Measurements from ENCODE around the gene FOXO6.

Gene FOXO6

DNA sequence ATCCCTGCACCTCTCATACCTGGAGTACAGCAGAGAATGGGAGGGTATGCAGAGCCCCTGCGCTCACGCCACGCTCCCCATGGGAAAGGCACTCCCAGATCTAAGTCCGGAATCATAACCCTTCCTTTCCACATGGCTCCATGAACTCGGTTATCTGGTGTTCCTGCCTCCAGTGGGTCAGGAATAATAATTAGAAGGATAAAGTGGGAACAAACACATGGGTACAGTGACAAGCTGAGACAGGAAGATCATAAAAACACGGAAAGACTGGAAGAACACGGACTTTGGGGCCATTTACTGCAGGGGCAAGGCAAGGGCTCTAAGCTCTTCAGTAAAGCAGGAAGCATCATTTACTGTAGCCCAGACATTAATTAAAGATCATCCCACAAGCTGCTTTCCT, 48.6 kb downstream of the FOXO6 start:
- DNase-seq = no peak

DNA sequence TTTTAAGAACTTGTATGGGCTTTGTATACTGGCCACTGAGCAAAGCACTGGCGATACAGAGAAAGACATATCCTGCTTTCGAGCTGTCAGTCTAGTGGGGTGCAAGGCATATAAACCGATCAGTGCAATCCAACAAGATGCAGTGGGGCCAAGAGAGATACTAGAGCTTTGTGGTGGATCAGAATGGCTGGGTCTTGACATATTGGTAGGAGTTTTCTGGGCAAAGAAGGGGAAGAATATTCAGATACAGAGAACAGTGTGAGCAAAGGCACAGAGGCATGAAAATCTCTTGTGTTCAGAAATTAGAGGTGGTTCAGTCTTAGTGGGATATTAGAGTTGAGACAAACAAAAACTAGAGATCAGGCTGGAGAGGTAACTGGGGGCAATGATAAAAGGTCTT, 49.2 kb downstream of the FOXO6 start:
- DNase-seq = no peak

DNA sequence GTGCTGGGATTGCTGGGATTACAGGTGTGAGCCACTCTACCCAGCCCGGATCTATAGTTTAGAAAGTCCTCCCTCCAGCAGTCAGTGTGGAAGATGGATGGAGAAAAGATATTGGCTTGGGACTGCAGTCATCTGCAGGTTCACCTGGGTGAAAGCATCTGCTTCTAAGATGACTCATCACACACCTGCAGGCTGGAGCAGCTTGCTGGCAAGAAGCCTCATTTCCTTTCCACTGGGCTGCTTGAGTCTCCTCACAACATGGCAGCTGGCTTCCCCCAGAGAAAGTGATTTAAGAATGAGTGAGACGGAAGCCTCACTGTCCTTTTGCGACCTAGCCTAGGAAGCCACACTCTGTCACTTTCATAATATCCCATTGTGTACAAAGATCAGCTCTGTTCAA, 50.0 kb downstream of the FOXO6 start:
- DNase-seq = no peak

DNA sequence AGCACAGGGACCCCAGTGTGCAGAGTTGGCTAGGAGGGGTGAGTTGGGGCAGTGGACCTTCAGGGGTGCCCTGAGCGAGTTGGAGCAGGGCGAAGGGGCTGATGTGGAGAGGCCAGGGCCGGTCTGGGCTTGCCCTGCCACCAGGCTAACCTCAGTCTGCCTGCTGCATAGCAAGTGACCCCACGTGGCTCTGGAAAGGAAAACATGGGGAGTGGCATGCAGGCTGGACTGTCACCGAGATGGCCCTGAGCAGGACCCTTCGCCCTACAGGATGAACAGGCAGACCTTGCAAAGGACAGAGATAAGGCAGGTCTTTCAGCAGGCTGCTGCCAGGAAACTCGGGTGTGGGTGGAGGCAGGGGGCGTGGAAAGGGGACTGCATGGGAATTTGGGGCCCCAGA, 51.5 kb downstream of the FOXO6 start:
- no peak for DNase-seq

DNA sequence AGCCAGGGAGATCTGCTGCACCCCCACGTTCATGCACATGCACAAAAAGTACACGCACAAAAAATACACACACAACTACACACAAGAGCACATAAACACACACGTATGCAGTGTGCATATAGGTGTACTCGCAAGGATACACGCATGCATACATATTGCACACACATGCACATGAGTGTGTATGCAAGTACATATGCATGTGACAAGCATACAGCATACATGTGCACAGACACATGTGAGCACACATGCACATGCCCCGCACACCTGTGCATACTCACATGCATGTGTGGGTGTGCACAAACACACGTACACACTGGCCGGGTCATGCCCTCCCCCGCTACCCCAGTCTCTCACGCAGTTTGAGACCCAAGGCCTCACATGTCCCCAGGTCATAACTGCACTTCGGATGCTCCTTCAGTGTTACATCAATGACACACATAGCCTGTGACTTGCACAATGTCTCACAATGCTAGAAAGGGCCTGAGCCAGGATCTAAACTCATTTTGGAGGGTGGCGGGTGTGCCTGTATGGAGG, 52.6 kb downstream of the FOXO6 start:
- DNase-seq = no peak

DNA sequence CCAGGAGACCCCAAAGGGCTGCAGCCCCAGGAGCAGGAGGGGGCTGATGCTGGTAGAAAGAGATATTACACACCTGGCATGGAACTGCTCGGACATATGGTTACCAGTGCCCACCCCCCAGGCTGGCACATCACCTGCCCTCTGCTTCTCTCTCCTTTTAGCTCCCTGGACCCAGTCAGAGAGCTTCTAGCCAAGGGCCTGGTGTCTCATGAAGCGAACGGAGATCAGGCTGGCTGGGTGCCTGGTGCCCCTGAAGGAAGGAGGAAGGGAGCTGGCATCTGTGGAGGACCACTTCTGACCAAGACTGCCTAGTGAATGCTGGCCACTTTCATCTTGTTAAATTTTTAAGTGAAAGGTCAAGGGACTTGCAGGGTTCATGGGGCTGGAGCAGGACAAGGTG, 53.1 kb downstream of the FOXO6 start:
- peak in 2 of 14 donors; percentile 17 to 18 for DNase-seq

DNA sequence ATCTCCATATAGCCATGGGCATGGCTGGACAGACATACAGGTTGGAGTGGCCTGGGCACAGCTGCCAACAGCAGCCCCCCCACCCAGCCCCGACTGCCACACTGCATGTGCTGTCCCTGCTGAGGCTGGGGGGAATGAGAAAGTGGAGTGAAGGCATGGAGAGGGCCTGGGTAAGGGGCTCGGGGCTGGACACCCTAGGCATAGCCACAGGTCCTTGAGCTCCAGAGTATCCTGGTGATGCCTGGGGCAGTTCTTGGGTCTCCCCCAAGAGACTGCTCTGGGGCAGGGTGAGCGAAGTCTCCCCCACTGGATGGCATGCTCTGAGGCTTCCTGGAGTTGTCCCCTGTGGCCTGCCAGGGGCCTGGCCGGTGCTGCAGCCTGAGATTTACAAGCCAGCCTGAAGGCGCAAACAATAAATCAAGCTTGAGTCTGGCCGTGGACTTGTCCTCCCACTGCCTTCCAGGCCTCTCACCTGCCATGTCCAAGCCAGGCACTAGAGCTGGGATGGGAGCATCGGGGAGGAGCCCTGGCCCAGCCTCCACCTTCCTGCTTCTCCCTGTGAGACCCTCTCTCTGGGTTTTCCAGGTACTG, 53.6 kb downstream of the FOXO6 start:
- DNase-seq = no peak

DNA sequence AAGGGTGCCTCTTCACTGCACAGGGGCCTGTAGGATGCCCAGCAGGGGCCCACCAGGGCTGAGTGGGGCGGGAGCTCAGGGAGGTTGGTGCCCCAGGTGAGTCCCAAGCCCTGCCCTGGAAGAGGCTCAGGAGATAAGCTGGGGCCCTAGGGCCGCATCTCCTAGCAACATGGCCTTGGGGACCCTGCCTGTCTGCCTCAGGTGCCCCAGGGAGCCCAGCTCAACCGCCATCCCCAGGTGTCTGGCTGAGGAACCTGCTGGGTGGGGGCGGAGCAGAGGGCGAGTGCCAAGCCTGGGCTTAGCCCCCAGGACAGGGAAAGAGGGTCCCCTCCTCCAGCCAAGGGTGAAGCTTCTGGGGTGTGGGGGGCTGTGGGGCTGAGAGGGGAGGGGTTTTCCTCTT, 54.8 kb downstream of the FOXO6 start:
- DNase-seq = no peak

DNA sequence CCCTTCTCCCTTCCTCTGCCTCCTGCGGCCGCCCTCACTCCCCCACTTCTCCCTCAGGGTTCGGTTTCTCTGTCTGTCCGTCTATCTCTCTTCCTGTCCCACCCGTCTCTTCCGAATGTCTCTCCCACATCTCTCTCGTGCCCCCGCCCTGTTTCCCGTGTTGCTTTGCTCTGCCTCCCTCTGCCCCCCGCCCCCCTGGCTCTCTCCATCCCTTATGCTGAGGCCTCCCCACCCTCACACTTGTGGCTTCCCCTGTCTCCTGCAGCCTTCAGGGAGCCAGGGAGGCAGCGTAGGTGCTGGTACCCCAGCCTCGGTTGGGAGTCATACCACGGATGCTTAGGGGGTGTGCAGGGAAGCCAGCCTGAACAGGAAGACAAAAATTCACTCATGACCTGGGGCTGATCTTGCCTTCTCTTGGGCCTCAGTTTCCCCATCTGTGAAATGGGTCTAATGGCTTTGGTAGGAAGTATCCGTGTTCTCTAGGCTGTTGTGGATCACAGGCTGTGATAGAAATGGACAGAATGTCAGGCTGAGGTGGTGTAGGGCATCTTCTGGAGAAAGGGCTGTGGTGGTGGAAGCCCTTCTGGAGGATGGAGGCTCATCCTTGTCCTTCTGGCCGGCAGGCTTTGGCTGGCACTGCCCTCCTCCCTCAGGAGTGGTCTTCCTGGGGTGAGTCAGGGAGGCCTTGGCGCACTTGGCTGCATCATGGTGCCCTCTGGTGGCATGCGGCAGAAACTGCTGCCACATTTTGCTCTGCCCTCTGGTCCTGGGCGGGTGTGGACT, 55.5 kb downstream of the FOXO6 start:
- peak in 11 of 14 donors; percentile 9 to 60 (median 29) for DNase-seq

DNA sequence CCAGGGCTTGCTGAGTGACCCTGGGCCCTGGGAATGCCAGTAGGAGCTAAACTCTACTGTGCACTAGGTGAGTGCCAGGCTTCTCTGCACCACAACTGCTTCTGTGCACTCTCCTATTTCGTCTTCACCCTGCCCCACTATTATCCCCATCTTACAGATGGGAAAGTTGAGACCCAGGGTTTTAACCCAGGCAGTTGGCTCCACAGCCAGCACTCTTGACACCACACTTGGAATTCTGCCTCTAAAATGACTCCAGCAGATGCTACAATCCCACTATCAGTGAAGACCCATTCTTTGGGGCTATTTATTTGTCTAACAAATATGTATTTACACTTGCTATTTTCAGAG, 56.1 kb downstream of the FOXO6 start:
- DNase-seq = no peak

DNA sequence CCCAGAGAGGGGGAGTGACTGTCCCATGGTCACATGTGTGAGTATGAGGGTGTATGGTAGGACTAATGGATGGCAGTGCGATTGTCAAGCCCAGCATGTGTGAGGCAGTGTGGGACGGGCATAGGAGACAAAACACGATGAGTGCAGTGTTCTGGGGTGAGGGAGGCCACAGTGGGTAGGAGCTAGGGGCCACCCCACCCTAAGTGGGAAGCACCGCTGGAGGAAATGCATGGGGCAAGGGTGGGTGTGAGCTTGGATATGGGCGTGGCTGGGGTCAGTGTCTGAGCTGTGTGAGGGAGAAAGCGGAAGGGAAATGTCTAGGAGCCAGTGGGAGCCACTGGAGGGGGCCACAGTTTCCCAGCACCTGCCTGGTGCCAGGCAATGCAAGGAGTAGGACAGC, 56.5 kb downstream of the FOXO6 start:
- DNase-seq = no peak

DNA sequence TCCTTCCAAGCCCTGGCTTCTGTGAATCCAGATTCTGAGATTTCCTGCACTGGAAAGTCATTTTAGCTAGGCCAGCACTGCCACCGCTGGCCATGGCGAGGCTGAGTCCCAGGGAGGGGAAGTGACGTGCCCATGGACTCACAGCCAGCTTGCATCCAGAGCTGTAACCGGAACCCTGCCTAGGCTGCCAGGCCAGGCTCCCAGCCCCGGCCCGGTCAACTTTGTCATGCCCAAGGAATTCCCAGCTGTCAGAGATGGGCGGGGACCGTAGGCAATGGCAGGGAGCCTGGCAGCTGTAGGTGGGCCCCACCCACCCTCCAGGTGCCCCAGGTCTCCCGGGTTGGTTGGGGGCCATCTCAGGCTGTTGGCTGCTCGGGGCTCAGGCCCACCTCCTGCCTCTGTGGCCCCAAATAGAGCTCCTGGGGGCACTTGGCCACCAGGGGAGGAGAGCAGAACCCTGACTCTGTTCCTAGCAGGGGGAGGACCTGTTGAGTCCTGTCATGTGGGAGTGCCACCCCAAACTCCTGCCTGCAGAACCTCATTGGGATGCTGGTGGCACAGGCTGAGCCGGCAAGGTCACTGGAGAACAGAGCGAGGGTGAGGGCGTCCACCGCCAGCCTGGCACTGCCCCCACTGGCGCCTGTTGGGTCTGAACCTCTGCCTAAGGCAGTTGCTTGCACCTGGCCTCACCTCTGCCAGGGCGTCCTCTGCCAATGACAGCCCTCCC, 57.8 kb downstream of the FOXO6 start:
- DNase-seq = peak in 1 of 14 donors; percentile 77

DNA sequence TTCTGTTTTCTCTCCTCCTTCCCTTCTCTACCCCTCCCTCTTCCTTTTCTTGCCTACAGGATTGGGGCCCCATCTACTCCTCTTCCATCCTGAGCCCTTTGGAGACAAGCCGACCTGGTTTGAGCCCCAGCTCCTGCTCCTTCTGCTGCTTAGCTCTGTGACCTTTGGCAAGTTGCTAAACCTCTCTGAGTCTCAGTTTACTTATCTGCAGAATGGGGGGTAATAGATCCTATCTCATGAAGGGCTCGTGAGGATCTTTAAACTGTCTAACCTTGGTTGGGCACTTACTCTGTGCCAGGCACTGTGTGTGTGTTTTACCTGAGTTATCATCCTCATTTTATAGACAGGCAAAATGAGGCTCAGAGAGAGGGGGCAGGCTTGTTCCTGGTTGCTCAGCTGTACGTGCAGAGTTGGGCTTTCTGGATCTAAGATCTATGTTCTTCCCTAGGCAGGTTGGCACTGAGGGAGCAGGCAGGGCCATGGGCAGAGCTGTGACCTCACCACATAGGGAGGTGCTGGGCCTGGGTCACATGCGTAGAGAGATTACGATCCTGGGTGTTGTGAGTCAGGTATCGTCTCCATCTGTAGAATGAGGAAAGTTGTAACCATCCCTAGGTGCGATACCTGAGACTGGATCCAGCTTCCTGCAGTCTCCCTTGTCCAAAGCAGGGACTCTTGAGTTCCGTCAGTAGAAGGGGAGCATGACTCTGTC, 58.5 kb downstream of the FOXO6 start:
- DNase-seq = no peak

DNA sequence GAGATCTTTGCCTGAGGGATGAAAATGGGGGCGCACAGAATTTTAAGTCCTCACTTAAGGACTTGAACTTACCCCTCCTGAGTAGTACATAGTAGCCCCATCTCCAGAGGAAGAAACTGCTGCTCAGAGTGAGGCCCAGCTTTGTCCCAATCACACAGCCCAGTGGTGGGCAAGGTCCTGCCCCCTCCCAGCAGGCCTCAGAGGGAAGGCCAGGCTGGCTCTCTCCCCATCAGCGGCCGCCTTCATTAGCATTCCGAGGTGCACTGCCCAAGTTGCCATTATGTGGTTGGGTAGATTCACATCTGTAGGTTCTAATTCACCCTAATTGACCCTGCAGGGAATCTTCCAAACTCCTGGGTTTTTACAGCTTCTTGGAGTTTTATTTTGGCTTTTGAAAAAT, 59.1 kb downstream of the FOXO6 start:
- DNase-seq = no peak

DNA sequence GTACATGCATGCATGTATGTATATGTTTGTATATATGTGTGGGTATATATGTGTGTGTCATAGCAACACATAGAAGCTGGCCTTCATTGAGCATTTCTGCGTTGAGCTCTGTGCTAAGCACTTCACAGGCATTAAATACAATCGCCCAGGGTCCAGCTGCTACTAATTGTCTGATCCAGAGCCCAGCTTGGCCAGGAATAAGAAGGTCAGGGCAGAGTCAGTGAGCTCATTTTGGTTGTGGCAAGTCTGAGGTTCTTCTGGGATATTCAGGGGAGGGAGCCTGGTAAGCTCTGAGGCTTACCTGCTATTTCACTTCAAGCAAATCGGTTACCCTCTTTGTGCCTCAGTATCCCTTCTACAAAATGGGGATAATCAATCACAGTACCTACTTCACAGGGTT, 59.6 kb downstream of the FOXO6 start:
- no peak for DNase-seq

DNA sequence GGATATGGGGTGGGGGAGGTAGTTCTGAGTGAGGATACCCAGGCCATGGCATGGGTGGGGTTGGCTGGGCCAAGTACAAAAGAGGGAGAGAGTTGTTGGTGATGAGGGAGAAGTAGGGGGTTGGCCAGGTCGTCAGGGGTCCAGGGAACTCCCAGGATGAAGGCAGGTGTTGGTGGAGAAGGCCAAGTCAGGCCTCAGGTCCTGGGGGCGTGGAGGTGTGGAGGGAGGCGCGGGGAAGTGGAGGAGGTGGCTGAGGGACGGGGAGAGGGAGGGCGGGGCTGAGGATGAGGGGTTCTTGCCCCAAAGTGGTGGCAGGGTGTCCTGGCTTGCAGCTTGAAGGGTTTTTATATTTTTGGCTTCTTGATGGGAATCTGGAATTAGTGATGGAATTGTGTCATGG, 61.1 kb downstream of the FOXO6 start:
- no peak for DNase-seq

DNA sequence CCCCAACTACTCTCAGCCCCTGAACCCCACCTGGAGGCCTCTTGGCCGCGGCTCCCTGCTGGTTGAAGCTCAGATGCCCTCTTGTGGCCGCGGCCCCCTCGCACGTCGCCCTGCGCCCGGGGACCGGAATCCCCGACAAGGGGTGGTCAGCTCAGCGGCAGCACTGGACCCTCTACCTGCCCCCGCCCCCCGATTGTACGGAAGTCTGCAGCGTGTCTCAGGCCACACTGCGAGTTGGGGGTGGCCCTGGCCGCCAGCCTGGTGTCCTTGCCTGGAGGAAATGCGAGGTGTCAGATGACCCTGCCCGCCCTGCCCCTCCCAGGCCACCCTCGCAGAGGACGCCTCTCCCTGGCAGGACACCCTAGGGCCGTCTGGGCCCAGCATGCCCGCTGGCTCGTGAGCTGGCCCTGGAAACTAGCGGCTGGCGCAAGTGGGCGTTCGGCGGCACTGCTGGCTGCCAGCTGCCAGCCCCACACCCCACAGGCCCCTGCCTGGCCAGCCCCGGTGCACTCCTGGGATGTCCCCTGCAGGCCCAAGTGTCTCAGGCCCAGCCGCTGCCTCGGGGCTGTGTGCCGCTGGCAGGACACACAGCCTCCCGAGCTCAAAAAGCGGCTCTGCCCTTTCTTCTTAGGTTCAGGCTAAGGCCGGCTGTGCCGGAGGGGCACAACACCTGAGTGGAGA, 62.4 kb downstream of the FOXO6 start:
- no peak for DNase-seq

DNA sequence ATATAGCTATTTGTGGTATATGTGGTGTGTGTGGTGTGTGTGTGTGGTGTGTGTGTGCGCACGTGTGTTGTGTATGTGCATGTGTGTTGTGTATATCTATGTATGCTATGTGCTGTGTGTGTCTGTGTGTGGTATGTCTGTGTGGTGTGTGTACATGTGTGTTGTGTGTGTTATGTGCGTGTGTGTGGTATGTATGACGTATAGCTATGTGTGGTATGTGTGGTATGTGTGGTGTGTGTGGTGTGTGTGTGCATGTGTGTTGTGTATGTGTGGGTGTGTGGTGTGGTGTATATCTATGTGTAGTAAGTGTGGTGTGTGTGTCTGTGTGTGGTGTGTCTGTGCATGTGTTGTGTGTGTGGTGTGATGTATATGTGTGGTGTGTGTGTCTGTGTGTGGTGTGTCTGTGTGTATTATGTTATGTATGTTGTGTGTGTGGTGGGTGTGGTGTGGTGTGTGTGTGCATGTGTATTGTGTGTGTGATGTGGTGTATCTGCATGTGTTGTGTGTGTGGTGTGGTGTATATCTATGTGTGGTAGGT, 63.4 kb downstream of the FOXO6 start:
- no peak for DNase-seq

DNA sequence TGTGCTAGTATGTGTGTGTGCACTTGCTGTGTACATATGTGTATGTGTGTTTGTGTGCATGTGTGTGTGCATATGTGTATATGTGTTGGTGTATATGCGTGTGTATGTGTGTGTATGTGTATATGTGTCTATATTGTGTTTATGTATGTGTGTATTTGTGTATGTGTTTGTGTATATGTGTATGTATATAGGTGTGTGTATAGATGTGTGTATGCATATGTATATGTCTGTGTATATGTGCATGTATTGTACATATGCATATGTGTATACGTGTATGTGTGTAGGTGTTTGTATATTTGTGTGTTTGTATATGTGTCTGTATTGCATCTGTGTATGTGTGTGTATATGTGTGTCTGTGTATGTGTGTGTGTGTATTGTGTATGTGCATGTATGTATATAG, 64.1 kb downstream of the FOXO6 start:
- no peak for DNase-seq

DNA sequence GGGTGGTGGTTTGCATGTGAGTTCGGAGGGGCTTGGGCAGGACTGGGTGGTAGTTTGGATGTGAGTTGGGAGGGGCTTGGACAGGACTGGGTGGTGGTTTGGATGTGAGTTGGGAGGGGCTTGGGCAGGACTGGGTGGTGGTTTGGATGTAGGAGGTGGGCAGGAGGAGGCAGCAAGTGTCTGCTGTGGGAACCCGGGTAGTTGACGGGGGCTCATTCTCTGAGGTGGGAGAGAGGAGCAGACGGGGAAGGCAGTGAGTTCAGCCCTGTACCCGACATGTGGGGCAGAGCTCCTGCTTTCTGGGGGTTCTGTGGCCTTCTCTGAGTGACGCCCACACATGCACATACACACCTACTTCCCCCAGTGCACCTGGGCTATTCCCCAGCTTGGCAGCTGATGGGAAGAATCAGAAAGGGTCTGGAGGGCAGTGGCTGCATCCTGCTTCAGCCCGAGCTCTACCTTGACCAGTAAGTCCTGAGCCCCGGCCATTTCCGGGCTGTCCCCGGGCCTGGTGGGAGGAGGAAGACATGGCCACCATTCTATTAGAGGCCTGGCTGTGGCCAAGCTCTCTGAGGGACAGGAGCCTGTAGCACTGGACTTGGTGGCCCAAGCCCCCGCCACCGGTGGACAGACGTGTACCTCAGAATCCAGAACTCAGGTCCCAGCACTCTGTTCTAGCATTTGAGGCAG, 65.1 kb downstream of the FOXO6 start:
- DNase-seq = no peak

DNA sequence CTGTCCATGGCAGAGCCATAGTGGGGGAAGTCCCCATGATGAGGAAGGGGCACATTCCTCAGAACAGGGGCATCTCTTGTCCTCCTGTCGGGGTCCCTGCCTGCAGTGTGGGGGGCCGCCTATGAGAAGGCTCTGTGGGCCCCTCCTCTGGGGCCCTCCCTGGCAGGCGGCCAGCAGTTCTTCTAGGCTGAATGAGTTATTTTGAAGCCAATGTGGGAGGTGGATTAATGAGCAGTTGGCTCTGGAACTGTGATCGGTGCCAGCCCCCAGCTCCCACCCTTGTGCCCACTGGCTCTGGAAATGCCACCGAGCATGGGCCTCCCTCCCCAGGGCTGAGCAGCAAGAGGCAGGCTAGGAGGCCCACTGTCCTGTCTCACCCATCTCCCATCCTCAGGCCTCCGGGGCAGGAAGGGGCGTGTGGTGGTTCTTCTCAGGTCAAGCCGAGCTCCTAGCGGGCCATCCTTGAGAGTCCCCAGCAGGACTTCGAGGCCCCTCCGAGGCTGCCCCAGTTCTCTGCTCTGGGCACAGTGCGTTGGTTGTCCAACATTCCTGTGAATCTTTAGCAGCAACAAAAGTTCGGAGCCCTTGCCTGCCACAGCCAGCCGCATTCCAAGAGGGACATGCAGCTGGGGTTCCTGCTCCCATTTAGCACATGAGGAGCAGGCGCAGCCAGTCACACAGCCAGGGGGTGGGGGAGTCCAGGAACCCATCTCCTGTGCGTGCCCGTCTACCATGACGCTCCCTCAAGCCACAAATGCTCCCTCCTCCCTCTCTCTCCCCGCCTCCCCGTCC, 66.1 kb downstream of the FOXO6 start:
- no peak for DNase-seq
